Cardiac muscle cell (in vitro differentiated cells and primary cell): ENCODE measurements around the gene DRC3. TPM values are rescaled to one million over a fixed set of nuclear protein-coding genes. Genes with fewer than 3 reads are reported as not detected.
A peak's percentile ranks its signal among the peaks of the same experiment; 100 is the strongest.

Source experiments
- DNase-seq, 2 donors: peaks; one replicate each; pipeline versions ENCODE4 v3.0.0 to v3.0.0-alpha.2; 2010 to 2017; ENCODE audit warnings: low read depth in 1 of 2, low spot score in 1 of 2
- H3K27ac ChIP-seq: fragments of 200-600 bp; sonication (generic); 2 replicates; pipeline ENCODE4 v1.5.1; 2016
- H3K27me3 ChIP-seq: fragments of 200-600 bp; sonication (generic); 2 replicates; pipeline ENCODE4 v1.6.0; 2016; ENCODE audit warnings: control low read depth
- H3K36me3 ChIP-seq: fragments of 200-600 bp; sonication (generic); 2 replicates; pipeline ENCODE4 v1.5.1; 2016; ENCODE audit warnings: control low read depth
- H3K4me1 ChIP-seq: fragments of 200-600 bp; sonication (generic); 2 replicates; pipeline ENCODE4 v1.8.1; 2017; ENCODE audit warnings: low read depth, mild to moderate bottlenecking, mixed run types
- H3K4me3 ChIP-seq: fragments of 200-600 bp; sonication (generic); 2 replicates; pipeline ENCODE4 v1.5.1; 2016; ENCODE audit warnings: mild to moderate bottlenecking
- H3K9me3 ChIP-seq: fragments of 200-600 bp; sonication (generic); 2 replicates; pipeline ENCODE4 v1.5.1; 2017; ENCODE audit warnings: low read depth, mild to moderate bottlenecking, control low read depth
- polyA plus RNA-seq: library from polyadenylated mRNA; unstranded; fragments of >200 nt; fragmentation: Nextera tagmentation; extraction: Ambion mirVana; gene quantifications from 2 replicates; pipeline ENCODE4 v1.2.1, GENCODE V29; 2016
- total RNA-seq: library from RNA; depleted of rRNA; stranded (reverse); fragments of >200 nt; gene quantifications from 2 replicates; pipeline ENCODE4 v1.2.3, GENCODE V29; 2016
- TF ChIP-seq, protein P1 (sequence below): IDR thresholded peaks from 2 replicates; pipeline ENCODE4 v1.5.1; 2012; ENCODE audit warnings: low read depth, mild to moderate bottlenecking, low read length

Gene DRC3
- total and polyA plus RNA-seq, 2 experiments from 2014 or later, result 0.21 to 4.1 TPM

DNA sequence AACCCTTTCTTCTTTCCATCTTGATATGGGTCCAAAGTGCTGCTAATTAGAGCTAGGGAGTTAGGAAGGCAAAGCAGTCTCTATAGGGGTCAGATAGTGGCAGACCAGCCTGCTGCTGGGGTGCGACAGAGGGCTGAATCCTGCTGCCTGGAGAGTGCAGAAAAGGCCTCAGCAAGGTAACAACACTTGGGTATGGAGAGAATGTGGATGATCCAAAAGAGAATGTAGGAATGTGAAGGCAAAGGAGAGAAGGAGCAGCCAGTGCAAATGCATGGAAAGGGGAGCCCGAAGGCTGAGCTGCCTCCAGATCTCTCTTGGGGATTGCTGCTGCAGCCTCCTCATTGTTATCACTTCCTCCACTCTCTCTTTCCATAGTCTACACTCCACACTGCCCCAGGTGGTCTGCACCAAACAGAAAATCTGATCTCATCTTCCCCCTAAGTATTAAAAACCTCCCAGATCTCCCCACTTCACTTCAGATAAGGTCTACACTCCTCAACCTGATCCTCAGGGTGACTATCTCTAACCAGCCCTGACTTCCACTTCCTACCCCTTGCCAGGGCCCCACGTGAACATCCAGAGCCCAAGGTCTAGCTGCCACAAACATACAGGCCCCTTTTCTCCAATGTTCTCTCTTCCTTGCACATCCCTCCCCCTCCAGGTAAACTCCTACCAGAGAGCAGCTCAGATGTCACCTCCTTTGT is 29.2 kb upstream of the DRC3 start:
- H3K27ac ChIP-seq, result peak overlapping the region; percentile 18
- H3K9me3 ChIP-seq, result no peaks in the 10 kb centered on the region
- no peaks in the 10 kb centered on the region for H3K27me3 ChIP-seq
- H3K4me1 ChIP-seq, result peaks cover 43% of the 10 kb centered on the region
- no peak overlapping the region for H3K4me3 ChIP-seq
- TF ChIP-seq, protein P1, sequence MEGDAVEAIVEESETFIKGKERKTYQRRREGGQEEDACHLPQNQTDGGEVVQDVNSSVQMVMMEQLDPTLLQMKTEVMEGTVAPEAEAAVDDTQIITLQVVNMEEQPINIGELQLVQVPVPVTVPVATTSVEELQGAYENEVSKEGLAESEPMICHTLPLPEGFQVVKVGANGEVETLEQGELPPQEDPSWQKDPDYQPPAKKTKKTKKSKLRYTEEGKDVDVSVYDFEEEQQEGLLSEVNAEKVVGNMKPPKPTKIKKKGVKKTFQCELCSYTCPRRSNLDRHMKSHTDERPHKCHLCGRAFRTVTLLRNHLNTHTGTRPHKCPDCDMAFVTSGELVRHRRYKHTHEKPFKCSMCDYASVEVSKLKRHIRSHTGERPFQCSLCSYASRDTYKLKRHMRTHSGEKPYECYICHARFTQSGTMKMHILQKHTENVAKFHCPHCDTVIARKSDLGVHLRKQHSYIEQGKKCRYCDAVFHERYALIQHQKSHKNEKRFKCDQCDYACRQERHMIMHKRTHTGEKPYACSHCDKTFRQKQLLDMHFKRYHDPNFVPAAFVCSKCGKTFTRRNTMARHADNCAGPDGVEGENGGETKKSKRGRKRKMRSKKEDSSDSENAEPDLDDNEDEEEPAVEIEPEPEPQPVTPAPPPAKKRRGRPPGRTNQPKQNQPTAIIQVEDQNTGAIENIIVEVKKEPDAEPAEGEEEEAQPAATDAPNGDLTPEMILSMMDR, result no peak
- H3K36me3 ChIP-seq, result no peaks in the 10 kb centered on the region
- no peak for DNase-seq

GRCh38 chr17:17944242-17944641 is 28.4 kb upstream of the DRC3 start:
- H3K27me3 ChIP-seq, result no peaks in the 10 kb centered on the region
- no peaks in the 10 kb centered on the region for H3K9me3 ChIP-seq
- H3K4me3 ChIP-seq, result no peak overlapping the region
- TF ChIP-seq, protein P1, result no peak
- H3K27ac ChIP-seq, result peak overlapping the region; percentile 56
- DNase-seq, result no peak
- H3K4me1 ChIP-seq, result peaks cover 34% of the 10 kb centered on the region
- no peaks in the 10 kb centered on the region for H3K36me3 ChIP-seq

DNA sequence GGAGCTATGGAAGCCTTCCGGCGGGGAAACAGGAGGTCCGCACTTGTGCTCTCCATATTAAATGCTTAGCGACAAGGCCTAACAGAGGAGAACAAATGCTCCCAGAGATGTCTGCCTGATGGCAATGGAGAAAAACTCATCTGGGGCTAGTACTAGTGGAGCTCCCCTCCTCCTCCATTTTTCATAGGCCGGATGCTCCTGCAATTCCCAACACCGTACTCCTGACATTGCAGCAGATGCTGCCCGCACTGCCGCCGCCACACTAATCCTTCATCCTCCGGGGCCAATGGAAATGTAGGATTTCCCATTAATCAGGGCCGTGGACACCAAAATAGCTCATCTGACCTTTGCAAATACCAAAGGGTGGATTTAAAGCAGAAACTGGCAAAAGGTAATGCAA is 27.9 kb upstream of the DRC3 start:
- TF ChIP-seq, protein P1, result no peak
- Histone ChIP-seq H3K9me3 (no peaks in the 10 kb centered on the region), H3K4me1 (peaks cover 34% of the 10 kb centered on the region), H3K27ac (peak overlapping the region; percentile 56), H3K36me3 (no peaks in the 10 kb centered on the region), H3K27me3 (no peaks in the 10 kb centered on the region), H3K4me3 (no peak overlapping the region)
- DNase-seq, result no peak

GRCh38 chr17:17946093-17946492 is 26.6 kb upstream of the DRC3 start:
- DNase-seq, result no peak
- Histone ChIP-seq H3K4me1 (peaks cover 25% of the 10 kb centered on the region), H3K4me3 (no peak overlapping the region), H3K27ac (no peak overlapping the region), H3K27me3 (no peaks in the 10 kb centered on the region), H3K36me3 (no peaks in the 10 kb centered on the region), H3K9me3 (no peaks in the 10 kb centered on the region)
- TF ChIP-seq, protein P1, result no peak

GRCh38 chr17:17947309-17947708 is 25.4 kb upstream of the DRC3 start:
- Histone ChIP-seq H3K4me3 (no peak overlapping the region), H3K36me3 (no peaks in the 10 kb centered on the region), H3K9me3 (no peaks in the 10 kb centered on the region), H3K4me1 (peaks cover 23% of the 10 kb centered on the region), H3K27me3 (no peaks in the 10 kb centered on the region), H3K27ac (no peak overlapping the region)
- TF ChIP-seq, protein P1, result no peak
- no peak for DNase-seq
